Fibroblast of skin of right biceps (primary cell): Measurements from ENCODE around the gene KIAA1671.

Experiments used
- DNase-seq: peaks from one replicate; pipeline ENCODE4 v3.0.0-alpha.2; 2013

KIAA1671 gene

DNA sequence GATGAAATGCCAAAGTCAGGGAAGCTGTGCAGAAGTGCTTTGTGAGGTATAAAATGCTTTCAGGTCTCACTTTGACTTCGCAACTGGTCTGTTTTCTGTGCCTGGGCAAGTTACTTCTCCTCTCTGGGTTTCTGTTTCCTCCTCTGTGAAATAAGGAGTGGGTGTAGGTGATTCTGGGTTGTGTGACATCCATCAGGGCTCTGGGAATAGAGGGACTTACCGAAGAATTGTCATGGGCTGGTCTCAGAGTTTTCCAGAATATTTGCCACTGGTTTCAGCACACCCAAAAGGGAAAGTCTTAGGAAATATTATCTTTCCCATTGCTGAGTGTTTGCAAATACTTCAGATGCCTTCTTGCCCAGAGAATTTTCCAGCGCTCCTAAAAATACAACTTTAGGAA is 118.4 kb downstream of the KIAA1671 start:
- DNase-seq: no peak

DNA sequence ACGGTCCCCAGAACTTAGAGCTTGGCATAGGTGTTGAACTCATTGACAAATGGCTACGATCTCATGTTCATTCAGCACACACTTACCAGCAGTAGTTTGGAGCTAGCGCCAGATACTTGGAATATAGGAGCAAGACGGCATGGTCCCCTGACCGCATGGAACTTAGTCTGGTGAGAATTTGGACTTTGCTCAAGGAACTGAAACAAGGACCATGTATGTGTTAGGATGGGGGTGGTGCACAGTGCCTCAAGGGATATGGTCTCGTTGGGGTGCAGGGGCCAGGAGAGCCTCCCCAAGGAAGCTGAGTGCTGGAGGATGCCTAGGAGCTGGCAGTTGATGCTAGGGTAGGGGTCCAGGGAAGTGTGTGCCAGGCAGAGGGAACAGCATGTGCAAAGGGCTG is 119.2 kb downstream of the KIAA1671 start:
- no peak for DNase-seq

DNA sequence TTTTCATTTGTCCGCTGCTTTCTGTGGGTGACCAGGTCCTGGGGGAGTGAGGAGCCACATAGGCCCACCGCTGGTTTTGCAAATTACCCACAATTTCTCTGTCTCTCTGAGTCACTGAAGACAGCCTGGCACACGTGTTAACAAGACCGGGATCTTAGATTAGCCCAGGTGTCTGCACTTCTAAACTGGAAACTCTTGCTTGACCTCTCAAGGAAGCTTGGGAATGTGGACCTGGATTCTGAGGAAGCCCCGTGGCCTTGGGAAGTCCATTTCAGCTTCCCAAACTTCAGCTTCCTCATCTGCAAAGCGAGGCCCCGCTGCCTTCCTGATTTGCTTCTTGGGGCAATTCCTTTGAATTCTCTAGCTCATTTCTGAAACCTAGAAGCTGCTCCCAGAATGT is 119.9 kb downstream of the KIAA1671 start:
- DNase-seq: no peak

DNA sequence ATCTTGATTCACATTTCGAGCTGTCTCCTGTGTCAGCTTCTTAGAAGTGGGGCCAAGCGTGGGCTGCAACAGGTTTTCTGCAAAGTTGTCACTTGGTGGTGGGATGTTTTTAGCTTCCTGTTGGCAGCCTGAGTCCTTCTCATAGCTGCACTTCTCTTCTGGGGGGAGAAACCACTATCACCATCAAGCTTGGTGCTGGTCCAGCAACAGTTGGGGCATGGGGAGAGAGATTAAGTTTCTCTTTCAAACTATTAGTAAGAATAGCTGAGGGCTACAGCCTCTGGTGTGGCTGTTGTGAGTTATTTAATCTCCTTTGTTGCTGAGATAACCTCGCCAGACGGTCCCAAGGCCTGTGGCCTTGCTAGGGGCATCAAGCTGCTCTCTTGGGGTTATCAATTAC is 123.8 kb downstream of the KIAA1671 start:
- DNase-seq: no peak

DNA sequence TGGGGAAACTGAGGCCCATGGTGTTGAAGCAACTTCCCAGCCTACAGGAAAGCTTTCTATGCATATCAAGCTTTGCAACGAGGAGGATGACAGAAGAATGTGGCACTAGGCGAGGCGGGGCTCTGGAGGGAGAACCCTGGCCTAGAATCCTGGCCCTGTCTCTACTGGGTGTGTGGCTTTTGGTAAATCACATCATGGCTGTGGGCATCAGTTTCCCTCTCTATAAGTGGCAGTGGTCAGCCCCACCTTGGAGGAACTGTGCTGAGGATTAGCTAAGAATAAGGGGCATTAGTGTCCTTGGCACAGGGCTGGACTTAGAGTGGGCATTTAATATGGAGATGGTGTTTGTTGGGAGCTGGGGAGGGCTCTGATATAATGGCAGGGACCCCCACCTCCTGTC is 124.5 kb downstream of the KIAA1671 start:
- no peak for DNase-seq

DNA sequence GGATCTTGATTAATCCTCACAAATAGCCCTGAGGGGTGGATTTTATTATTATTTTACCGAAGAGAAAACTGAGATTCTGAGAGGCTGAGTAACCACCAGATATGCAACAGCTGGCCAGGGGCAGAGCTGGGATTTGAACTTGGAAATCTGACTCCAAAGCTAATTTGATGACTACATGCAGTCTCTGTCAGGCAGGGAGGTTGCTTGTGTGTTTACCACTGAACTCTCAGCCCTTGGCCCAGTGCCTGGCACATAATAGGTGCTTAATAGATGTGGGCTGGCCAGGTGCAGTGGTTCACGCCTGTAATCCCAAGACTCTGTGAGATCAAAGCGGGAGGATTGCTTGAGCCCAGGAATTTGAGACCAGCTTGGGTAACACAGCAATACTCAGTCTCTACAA is 125.4 kb downstream of the KIAA1671 start:
- no peak for DNase-seq

DNA sequence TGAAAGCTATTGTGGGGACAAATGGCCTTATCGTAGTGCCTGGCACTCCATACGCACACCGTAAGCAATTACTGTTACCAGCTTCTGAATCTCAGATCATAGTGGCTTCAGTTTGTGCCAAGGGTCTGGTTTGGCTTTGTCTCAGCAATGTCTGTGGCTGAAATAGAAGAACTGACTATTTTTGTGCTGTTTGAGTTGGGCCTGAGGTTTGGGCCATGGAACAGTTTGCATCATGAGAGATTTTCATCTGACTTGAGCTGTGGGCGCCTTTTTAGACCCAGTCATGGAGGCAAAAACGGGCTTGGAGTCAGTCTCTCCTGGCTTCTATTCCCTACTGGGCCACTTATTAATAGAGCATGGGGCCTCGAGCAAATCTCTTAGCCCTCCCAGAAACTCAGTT is 126.1 kb downstream of the KIAA1671 start:
- no peak for DNase-seq

DNA sequence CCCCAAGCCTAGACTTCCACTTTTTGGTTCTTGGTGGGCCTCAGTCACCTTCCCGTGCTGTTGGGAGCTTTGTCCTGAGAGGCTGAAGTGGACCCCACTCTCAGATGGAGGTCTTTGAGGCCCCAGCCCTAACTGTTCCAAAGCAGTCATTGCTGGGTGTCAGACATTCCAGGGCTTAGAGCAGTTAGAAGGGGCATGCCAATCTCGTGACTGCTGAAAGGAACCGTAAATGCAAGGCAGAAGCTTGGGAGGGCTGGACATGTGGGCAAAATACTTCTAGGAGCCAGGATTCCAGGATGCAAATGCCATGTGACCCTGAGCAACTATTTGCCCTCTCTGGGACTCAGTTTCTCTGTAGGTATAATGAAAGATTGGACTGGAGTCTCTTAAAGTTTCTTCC is 128.3 kb downstream of the KIAA1671 start:
- DNase-seq: no peak

DNA sequence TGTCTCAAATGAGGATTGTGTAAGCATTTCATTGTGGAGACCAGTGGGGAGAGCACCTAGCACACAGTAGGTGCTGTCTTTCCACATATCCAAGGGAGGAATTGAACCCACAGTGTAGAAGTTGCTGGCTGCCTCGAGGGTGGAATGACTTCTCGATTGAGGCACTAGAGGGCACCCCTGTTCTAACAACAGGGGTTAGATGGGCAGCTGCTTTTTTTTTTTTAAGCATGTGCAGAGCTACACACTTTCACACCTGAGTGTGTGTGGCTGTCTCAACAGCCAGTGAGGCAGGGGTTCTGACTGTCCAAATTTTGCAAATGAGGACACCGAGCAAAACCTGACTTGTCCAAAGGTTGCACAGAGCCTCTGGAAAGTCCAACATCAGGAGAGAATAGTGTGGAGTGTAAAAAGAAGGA is 128.9 kb downstream of the KIAA1671 start:
- DNase-seq: peak; percentile 6

DNA sequence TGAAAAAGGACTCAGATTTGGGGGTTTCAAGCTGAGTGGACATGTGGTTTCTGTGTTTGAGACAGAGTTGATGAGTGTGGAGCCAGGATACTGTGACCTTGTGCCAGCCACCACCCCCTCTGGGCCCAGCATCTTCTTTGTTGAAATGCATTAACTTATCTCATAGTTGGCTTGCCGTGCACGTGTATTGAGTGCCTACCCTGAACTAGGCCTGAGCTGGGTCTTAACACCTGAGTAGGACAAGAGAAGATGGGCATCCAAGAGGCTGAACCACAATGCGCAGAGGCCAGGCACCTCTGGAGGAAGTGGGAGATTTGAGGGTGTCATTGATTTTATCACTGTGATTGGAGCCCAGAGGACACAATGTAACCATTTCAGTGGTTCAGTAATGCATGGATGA is 129.6 kb downstream of the KIAA1671 start:
- DNase-seq: no peak

DNA sequence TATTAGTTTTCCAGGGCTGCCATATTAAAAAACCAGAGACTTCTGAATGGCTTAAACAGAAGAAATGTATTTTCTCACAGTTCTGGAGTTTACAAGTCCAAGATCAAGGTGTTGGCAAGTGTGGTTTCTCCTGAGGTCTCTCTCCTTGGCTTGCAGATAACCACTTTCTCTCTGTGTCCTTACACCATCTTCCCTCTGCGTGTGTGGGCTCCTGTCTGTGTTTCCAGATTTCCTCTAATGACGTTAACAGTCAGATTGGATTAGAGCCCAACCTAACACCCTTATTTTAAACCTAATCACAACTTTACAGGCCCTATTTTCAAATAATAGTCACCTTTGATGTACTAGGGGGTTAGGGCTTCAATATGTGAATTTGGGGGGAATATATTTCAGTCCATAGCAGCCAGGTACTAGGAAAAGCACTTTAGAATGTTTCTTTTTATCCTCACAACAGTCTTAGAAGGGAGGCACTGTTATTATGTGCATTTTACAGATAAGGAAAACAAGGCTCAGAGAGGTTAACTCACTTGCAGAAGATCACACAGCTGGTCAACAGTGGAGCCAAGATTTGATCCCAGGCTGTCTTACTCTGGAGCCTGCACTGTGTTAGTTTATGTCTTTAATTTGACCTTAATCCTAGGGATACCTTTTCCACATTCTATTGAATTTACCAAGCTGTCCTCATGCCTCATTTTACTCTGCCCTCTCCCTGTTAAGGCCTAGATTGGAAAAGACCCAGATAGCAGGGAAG is 130.7 kb downstream of the KIAA1671 start:
- no peak for DNase-seq

DNA sequence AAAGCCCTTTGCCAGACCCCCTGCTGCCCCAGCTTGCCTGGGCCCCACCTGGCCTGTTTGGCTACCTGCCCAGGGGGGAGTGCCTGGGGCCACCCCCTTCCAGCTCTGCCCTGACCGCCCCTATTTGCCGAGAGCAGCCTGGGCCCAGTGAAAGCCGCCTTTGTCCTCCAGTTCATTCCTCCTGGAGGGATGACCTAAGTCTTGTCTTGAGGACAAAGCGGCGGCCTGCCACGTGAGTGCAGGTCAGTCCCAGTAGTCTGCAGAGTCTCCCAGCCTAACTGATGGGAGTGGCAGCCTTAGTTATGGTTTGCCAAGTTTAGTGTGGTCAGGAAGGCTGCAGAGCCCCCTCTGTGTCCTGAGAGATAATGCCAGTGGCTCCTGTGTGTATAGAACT is 131.3 kb downstream of the KIAA1671 start:
- no peak for DNase-seq

DNA sequence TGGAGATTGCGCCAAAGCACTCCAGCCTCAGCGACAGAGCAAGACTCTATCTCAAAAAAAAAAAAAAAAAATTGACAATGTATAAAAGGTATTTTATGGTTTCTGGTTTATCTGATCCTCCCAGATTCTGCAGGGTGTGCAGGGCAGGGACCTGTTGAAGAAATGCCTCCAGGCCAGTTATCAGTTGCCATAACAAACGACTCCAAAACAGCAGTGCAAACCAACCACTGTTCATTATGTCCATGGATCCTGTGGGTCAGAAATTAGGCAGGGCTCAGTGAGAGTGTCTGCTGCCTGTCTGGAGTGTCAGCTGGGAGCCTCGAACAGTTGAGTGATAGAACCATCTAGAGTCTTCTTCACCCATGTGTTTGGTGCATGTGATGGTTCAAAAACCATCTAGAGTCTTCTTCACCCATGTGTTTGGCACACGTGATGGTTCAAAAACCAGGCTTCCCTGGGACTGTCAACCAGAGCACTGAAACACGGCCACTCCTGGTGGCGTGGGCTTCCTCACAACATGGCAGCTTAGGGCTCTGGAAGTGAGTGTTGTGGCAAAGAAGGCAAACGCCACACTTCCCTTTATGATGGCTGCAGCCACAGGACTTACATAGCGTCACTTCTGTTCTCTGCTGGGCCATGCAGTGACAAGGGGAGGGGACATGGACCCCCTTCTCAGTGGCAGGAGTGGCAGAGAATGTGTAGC is 132.0 kb downstream of the KIAA1671 start:
- no peak for DNase-seq

DNA sequence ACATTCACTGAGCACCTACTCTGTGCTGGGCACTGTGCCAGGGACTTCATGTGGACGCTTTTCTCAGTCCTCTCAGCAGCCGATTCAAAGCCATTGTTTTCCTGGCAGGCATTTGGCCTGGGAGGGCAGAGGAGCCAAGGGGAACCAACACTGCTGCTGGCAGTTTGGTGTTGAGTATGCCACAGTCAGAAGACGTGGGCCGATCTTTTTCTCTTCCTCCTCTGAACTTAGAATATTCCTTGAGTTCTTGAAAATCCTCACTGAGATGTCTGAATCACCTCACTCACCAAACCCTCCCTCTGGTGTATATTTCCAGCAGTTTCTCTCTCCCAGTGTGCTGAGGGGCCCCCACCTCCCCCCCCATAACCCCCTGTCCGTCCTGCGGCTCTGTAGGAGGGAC is 132.6 kb downstream of the KIAA1671 start:
- DNase-seq: no peak

DNA sequence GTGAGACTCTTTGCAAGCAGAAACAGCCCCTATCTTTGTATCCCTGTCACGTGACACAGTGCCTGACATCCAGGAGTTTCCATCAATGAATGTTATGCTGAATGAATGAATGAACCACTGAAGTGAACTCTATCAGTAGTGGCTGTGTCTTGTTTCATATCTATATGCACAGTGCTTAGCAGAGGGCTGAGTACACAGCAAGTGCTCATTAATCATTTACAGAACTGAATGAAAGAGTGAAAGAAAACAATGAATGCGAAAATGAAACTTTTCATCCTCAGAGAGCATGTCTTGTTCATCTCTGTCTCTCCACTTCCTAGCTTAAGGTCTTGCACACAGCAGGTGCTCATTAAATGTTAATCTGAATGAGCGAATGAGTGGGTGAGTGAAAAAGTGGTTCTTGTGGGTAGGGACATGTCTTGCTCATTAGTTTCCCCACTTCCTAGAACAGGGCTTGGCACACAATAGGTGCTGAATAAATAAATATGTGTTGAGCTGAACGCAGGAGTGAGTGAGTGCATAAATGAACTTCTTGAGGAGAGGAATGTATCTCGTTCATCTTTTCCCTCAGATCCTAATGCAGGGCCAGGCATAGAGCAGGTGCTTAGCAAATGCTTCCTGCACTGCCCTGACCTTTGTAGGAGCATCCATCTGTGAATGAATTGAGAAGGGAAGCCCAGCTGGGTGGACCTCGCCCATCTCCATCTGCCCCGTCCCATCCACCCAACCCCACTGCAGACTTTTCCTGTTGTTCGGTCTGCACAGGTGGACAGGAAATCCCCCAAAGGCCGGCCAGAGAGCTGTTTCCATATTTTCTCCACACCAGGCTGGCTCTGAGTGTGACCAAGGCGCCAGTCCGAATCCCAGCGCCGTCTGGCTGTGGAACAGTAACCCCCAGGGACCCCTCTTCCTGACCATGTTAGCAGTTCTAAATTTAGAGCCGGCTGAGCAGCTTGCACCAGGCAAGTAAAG is 133.7 kb downstream of the KIAA1671 start:
- no peak for DNase-seq

DNA sequence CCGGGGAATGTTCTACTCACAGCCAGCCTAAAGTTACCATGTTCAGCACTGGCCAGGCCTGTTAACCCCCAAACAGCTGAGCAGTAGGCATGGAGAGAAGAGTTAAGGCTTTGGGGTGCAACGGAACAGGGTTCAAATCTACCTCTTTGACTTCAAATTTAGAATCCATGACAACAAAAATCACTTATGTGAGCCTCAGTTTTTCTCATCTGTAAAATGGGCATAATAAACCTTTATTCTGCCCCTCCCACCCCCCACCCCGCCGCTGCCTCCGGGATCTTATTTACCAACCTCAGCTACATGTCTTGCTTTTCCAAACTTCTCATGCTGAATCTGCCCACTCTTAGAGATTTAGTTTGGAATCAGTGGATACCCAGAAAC is 134.4 kb downstream of the KIAA1671 start:
- DNase-seq: no peak

DNA sequence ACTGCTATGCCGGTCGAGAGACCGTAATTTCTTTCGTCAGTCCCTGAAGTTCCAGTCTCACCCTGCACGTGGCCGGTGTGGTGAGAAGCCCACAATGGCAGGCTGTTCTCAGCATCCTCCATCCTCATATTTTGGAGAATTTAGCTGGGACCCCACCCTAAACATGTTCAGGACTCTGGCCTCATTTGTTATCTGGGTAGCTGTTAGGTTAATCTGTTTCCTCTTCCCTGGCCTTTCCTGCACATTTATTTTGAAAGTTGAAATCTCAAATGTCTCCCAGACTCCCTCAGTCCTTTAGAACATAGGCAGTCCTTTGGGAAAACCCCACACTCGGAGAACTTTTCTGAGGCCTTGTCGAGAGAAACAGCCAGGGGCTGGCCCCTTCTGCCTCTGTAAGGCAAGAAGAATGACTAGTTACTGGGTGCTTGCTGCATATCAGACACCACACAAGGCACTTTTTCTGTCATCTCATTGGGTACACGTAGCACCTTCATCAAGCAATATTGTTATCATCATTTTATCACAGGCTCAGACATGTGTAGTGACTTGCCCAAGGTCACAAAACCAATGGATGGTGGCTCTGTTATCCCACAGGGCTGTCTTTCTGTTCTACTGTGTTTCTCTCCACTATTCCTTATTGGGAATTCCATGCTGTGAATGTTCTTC is 137.8 kb downstream of the KIAA1671 start:
- no peak for DNase-seq

DNA sequence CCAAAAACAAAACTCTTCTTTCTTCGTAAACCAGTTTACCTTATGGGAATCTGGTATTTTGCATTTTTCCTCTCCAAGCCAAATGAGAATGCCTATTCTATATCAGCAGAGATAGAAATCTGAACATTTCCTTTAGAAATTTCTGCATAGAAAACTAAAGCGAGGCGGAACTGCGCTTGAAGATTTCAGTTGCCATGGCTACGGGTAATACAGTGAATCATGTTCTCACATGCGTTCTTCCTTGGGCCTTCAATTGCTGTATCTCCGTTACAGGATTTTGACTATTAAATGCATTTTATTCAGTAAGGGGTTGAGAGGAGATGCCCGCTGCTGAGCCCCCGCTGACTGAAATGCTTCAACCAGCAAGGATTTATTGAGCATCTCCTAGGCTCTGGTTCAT is 138.9 kb downstream of the KIAA1671 start:
- no peak for DNase-seq

DNA sequence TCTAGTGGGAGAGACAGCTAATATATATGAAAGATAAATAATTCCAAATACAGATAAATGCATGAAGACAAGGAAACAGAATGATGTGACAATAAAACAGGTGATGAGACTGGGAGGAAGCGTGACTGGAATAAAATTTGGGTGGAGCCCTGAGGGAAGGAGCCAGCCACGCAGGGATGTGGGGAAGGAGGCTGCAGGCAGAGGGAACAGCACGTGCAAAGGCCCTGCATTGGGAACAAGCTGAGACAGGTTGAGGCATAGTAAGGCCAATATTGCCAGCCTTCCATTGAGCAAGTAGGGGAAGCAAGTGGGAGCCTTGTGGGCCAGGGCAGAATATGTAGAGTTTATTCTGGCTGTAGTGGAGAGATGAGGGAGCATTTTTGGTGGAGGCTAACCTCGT is 139.6 kb downstream of the KIAA1671 start:
- DNase-seq: no peak

DNA sequence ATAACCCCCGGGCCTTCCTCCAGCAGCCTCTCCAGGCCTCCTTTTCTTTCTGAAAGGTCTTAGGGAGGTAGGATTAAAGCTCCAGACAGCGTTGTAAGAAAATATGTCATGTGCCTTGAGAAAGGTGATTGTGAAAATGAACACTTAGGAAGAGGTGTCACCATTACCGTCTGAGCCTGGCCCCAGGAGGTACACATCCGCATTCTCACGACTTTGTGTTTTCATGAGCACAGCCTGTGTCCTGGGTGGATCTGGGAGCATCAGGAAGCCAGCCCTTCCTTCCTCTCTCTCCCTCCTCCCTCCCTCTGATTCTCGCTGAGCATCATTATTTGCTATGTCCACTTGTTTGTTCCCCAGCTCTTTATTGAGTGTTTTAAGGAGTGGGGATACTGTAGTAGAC is 142.1 kb downstream of the KIAA1671 start:
- no peak for DNase-seq

DNA sequence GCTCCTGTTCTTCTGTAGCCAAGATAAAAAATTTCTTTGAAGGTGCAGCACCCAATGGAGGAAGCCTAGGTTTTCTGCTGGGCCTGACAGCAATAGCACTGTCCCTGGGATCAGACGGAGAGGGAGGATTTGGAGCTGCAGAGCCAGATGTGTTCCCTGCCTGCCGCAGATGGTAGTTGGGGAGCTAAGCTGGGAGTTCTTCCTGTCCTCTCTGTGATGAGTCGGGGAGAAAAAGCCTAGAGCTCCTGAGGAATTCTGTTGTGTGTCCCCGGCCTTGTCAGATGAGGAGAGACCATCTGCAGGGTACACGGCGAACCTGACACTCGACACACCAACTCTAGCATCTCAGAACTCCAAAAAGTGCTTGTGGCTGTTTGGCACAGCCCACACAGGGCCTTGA is 143.4 kb downstream of the KIAA1671 start:
- no peak for DNase-seq

DNA sequence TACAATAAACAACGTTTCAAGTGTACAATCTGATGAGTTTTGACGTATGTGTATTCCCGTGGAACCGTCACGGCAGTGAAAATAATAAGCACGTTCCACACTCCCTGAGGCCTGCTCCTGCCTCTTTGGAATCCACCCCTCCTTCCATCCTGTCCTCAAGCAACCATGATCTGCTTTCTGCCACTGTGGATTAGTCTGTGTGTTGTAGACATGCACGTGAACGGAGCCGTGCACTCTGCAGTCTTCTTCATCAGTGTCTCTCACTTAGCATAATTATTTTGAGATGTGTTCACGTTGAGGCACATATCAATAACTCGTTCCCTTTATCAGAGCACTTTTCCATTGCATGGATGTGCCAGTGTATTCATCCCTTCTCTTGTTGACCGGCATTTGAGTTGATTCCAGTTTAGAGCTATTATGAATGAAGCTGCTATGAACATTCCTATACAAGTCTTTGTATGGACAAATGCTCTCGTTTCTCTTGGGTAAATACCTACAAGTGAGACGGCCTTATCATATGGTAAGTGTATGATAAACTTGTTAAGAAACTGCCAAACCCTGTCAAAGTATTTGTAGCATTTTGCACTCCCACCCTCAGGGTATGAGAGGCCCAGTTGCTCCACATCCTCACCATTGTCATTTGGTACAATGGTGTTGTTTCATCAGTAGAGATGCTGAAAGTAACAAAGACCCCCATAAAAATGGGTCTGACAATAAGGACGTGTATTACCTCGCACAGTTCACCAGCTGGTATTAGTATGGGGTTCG is 144.3 kb downstream of the KIAA1671 start:
- DNase-seq: no peak
